Glutamatergic neuron (in vitro differentiated cells): ENCODE measurements around the gene SUPT6H. TPM values are rescaled to one million over a fixed set of nuclear protein-coding genes. Genes with fewer than 3 reads are reported as not detected.
A peak's percentile ranks its signal among the peaks of the same experiment; 100 is the strongest.

ENCODE experiments used
- DNase-seq: peaks from one replicate; pipeline ENCODE4 v3.0.0; 2022
- H3K27ac Mint-ChIP-seq: one replicate; pipeline ENCODE4 v1.8.0; 2020; ENCODE audit warnings: mild to moderate bottlenecking, mixed read lengths, inconsistent platforms; ENCODE audit not compliant: unreplicated experiment
- H3K27me3 Mint-ChIP-seq: one replicate; pipeline ENCODE4 v1.8.0; 2020; ENCODE audit warnings: mild to moderate bottlenecking, moderate library complexity, mixed read lengths, inconsistent platforms; ENCODE audit not compliant: unreplicated experiment
- H3K36me3 Mint-ChIP-seq: one replicate; pipeline ENCODE4 v1.8.0; 2020; ENCODE audit warnings: mild to moderate bottlenecking, mixed read lengths, inconsistent platforms; ENCODE audit not compliant: unreplicated experiment
- H3K4me1 Mint-ChIP-seq: one replicate; pipeline ENCODE4 v1.8.0; 2020; ENCODE audit warnings: mild to moderate bottlenecking, low read depth, mixed read lengths, inconsistent platforms; ENCODE audit not compliant: unreplicated experiment
- H3K4me3 Mint-ChIP-seq: one replicate; pipeline ENCODE4 v1.8.0; 2020; ENCODE audit warnings: mild to moderate bottlenecking, mixed read lengths, inconsistent platforms; ENCODE audit not compliant: unreplicated experiment
- H3K9me3 Mint-ChIP-seq: one replicate; pipeline ENCODE4 v1.8.0; 2020; ENCODE audit warnings: mild to moderate bottlenecking, moderate library complexity, mixed read lengths, inconsistent platforms; ENCODE audit not compliant: unreplicated experiment
- total RNA-seq: library from RNA; stranded (reverse); fragmentation: NEBNext Ultra II Directional; extraction: Animal tissue kit (Norgen Biotek cat#: 25700); gene quantifications from one replicate; pipeline ENCODE4 v1.2.1, GENCODE V29; 2021; ENCODE audit not compliant: unreplicated experiment
- TF ChIP-seq, protein P1 (sequence below): fragments of 200-600 bp; sonication (generic); IDR thresholded peaks from one replicate; pipeline ENCODE4 v1.5.0; 2021; ENCODE audit not compliant: partially characterized antibody, unreplicated experiment

Gene SUPT6H
- total RNA-seq, 1 donor from 2014 or later: 108 TPM

DNA sequence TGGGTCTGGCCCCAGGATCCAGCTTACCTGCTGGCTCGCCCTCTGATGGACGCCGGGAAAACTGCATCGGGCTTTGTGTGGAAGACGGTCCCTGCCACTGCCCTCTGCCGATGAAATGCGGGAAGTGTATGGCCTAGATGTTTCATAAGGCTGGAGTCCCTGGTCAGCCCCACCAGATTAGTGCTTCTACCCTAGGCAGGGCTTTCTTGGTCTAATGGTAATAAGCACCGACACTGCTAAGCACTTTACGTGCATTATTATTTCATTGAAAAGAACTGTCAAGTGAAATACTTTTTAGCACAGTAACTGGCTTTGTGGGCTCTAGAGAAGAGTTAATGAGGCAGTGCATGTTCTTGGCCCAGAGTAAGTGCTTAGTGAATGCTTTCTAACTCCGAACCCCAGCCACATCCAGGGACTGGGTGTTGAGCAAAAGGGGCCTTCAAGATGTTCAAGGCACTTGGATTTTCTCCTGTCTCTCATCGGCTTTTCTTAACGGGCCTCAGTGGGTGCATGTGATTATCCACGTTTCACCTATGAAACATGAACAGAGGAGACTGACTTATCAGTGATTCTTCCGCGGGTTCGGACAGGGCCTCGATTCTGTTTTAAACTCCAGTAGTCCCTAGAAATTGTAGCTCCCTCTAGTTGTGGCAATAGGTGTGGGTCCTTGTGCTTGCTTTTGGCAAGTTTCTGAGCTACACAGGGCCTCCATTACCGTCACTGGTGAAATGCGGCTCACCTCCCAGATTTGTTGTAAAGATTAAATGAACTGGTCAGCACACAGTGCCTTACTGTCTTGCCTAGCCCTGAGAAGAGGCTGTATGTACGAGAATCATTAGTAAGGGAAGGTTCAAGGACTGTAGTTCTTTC, 88.4 kb downstream of the SUPT6H start:
- Mint-ChIP-seq H3K27me3 (peaks cover 23% of the 10 kb centered on the region), H3K36me3 (no peaks in the 10 kb centered on the region), H3K9me3 (peaks cover 19% of the 10 kb centered on the region), H3K4me1 (peaks cover 13% of the 10 kb centered on the region), H3K4me3 (peak overlapping the region; percentile 61), H3K27ac (peak overlapping the region; percentile 48)
- TF ChIP-seq, protein P1, sequence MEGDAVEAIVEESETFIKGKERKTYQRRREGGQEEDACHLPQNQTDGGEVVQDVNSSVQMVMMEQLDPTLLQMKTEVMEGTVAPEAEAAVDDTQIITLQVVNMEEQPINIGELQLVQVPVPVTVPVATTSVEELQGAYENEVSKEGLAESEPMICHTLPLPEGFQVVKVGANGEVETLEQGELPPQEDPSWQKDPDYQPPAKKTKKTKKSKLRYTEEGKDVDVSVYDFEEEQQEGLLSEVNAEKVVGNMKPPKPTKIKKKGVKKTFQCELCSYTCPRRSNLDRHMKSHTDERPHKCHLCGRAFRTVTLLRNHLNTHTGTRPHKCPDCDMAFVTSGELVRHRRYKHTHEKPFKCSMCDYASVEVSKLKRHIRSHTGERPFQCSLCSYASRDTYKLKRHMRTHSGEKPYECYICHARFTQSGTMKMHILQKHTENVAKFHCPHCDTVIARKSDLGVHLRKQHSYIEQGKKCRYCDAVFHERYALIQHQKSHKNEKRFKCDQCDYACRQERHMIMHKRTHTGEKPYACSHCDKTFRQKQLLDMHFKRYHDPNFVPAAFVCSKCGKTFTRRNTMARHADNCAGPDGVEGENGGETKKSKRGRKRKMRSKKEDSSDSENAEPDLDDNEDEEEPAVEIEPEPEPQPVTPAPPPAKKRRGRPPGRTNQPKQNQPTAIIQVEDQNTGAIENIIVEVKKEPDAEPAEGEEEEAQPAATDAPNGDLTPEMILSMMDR: peak; percentile 95
- peak; percentile 96 for DNase-seq

DNA sequence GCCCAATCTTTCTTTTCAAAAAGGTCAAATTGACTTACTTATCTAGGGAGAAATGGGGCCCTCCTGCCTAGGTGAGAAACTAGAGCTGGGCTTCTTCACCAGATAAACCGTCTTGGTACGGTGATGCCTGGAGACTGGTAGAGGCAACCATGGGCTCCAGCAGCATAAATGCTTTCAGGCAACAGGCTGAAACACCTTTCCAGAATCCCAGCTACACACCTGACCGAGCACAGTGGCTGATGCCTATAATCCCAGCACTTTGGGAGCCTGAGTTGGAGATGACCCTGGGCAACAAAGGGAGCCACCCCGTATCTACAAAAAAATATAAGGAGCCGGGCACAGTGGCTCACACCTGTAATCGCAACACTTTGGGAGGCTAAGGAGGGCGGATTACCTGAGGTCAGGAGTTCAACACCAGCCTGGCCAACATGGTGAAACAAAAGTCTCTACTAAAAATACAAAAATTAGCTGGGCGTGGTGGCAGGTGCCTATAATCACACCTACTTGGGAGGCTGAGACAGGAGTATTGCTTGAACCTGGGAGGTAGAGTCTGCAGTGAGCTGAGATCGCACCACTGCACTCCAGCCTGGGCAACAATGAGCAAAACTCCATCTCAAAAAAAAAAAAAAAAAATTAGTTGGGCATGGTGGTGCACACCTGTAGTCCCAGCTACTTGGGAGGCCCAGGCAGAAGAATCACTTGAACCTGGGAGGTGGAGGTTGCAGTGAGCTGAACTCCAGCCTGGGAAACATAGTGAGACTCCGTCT, 89.8 kb downstream of the SUPT6H start:
- H3K27me3 Mint-ChIP-seq: peaks cover 17% of the 10 kb centered on the region
- H3K36me3 Mint-ChIP-seq: no peaks in the 10 kb centered on the region
- no peak overlapping the region for H3K4me3 Mint-ChIP-seq
- H3K4me1 Mint-ChIP-seq: peaks cover 7% of the 10 kb centered on the region
- peaks cover 12% of the 10 kb centered on the region for H3K9me3 Mint-ChIP-seq
- TF ChIP-seq, protein P1: no peak
- no peak for DNase-seq
- no peak overlapping the region for H3K27ac Mint-ChIP-seq

Other genes with a start within 250 kb of the SUPT6H start
- not detected for gene SLC13A2, start 188.6 kb upstream of the SUPT6H start, total RNA-seq
- gene FOXN1, start 155.9 kb upstream of the SUPT6H start, total RNA-seq: not detected
- 57.2 TPM for gene UNC119, start 109.6 kb upstream of the SUPT6H start, total RNA-seq
- gene PIGS, start 90.7 kb upstream of the SUPT6H start, total RNA-seq: 63.1 TPM
- 50.9 TPM for gene ALDOC, start 85.3 kb upstream of the SUPT6H start, total RNA-seq
- gene SPAG5, start 63.2 kb upstream of the SUPT6H start, total RNA-seq: 31.5 TPM
- 44.5 TPM for gene RSKR, start 48.0 kb upstream of the SUPT6H start, total RNA-seq
- 181 TPM for gene BLTP2, start 17.0 kb upstream of the SUPT6H start, total RNA-seq
- 54.3 TPM for gene SDF2, start 299 bp upstream of the SUPT6H start, total RNA-seq
- 36.5 TPM for gene PROCA1, start 49.7 kb downstream of the SUPT6H start, total RNA-seq
- gene RAB34, start 55.7 kb downstream of the SUPT6H start, total RNA-seq: 54.3 TPM
- gene RPL23A, start 57.8 kb downstream of the SUPT6H start, total RNA-seq: 627 TPM
- gene TLCD1, start 64.0 kb downstream of the SUPT6H start, total RNA-seq: 8.2 TPM
- gene NEK8, start 66.6 kb downstream of the SUPT6H start, total RNA-seq: 5.9 TPM
- 373 TPM for gene TRAF4, start 81.8 kb downstream of the SUPT6H start, total RNA-seq
- 44.0 TPM for gene FAM222B, start 180.6 kb downstream of the SUPT6H start, total RNA-seq
- gene ERAL1, start 192.8 kb downstream of the SUPT6H start, total RNA-seq: 53.3 TPM
- gene FLOT2, start 235.5 kb downstream of the SUPT6H start, total RNA-seq: 143 TPM
- 17.0 TPM for gene DHRS13, start 240.9 kb downstream of the SUPT6H start, total RNA-seq